ENCODE measurements around the gene SASH1. TPM values are rescaled to one million over a fixed set of nuclear protein-coding genes. Genes with fewer than 3 reads are reported as not detected.

Gene SASH1
- total and polyA plus RNA-seq, 7 experiments from 2014 or later: 0.24 to 7.8 (median 1.4) TPM; not detected in 2

DNA sequence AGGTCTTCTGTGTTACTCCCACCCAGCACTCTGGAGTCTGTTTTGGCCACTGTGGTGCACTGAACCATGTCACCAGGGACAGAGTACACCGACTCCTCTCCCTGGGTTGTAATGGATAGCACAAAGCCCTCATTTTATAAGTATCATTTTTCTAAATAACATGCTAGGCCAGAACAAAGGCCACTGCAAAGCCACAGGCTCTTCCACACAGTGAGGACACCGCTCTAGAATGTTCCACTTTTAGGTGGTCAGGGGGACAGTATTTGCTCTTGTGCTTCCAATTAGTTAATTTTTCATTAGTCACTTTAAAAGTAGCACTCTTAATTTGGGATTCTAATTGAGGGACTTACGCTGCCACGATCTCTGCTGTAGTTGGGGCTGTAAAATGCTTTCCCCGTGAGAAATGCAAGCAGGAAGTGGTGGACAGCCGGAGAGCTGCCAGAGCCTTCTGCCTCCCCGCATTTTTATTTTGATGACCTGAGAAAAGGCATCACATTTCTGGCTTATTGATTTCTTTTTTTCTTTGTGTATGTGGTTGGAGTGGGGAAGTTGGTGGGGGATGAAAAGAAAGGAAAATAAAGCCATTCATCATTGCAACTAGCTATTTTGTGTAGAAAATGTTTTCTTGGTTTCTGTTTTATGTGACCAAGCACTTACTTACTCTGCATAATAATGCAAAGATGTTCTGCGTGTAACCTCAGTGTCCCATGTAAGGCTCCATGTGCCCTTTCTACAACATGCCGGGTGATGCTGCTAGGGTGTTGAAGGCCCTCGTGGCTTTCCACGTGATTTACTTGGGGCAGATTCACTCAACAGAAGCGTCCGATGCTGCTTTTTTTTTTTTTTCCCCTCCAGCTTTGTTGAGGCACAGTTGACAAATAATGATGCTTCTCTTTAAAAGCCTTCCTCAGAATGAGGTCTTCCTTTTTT, 195.9 kb downstream of the SASH1 start:
- H3K36me3 Mint-ChIP-seq: no peaks in the 10 kb centered on the region
- ChIA-PET POLR2A (no interaction called here), CTCF (no interaction called here)
- no peaks in the 10 kb centered on the region for H3K36me3 ChIP-seq (ENCODE audit: control insufficient read depth in 2 of 3, insufficient read depth in 3 of 3, low read length in 3 of 3)
- DNase-seq: no peak
- intact Hi-C loops (cut with micrococcal nuclease): no loop called here
- H3K27ac ChIP-seq (ENCODE audit: low read depth, low read length): no peak overlapping the region
- H3K27ac Mint-ChIP-seq: no peak overlapping the region
- no peaks in the 10 kb centered on the region for H3K9me3 ChIP-seq (ENCODE audit: control insufficient read depth in 2 of 3, low read length in 3 of 3)
- H3K27me3 Mint-ChIP-seq: peaks cover 0 to 17% (median 9%) of the 10 kb centered on the region in 5 donors
- no peaks in the 10 kb centered on the region for H3K9me3 Mint-ChIP-seq
- no peak for ATAC-seq
- H3K4me1 ChIP-seq (ENCODE audit: control insufficient read depth in 2 of 2, insufficient read depth in 2 of 2, low read length in 2 of 2): no peaks in the 10 kb centered on the region
- H3K4me3 ChIP-seq (ENCODE audit: low read length): no peak overlapping the region
- no peaks in the 10 kb centered on the region for H3K27me3 ChIP-seq (ENCODE audit: control insufficient read depth in 2 of 2, insufficient read depth in 2 of 2, low read length in 2 of 2)
- H3K4me1 Mint-ChIP-seq: no peaks in the 10 kb centered on the region
- H3K4me3 Mint-ChIP-seq: no peak overlapping the region

DNA sequence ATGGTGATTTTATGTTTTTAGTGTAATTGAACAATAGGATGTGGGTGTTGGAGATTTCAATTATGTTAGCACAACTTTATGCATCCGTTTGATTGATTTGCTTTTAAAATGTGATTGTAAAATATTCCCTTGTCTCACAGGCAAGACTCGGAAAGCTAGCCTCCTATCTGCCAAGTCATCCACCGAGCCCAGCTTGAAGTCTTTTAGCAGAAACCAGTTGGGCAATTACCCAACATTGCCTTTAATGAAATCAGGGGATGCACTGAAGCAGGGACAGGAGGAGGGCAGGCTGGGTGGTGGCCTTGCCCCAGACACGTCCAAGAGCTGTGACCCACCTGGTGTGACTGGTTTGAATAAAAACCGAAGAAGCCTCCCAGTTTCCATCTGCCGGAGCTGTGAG, 200.9 kb downstream of the SASH1 start:
- Mint-ChIP-seq H3K4me1 (no peaks in the 10 kb centered on the region), H3K27ac (no peak overlapping the region), H3K9me3 (no peaks in the 10 kb centered on the region), H3K27me3 (peaks cover 0 to 9% (median 8%) of the 10 kb centered on the region in 5 donors), H3K36me3 (no peaks in the 10 kb centered on the region), H3K4me3 (no peak overlapping the region)
- no peaks in the 10 kb centered on the region for H3K27me3 ChIP-seq (ENCODE audit: control insufficient read depth in 2 of 2, insufficient read depth in 2 of 2, low read length in 2 of 2)
- CTCF ChIA-PET: no interaction called here
- no peaks in the 10 kb centered on the region for H3K36me3 ChIP-seq (ENCODE audit: control insufficient read depth in 2 of 3, insufficient read depth in 3 of 3, low read length in 3 of 3)
- intact Hi-C loops (cut with micrococcal nuclease): no loop called here
- POLR2A ChIA-PET: no interaction called here
- H3K4me1 ChIP-seq (ENCODE audit: control insufficient read depth in 2 of 2, insufficient read depth in 2 of 2, low read length in 2 of 2): no peaks in the 10 kb centered on the region
- H3K27ac ChIP-seq (ENCODE audit: low read depth, low read length): no peak overlapping the region
- H3K9me3 ChIP-seq (ENCODE audit: control insufficient read depth in 2 of 3, low read length in 3 of 3): no peaks in the 10 kb centered on the region
- ATAC-seq: no peak
- DNase-seq: no peak
- no peak overlapping the region for H3K4me3 ChIP-seq (ENCODE audit: low read length)

DNA sequence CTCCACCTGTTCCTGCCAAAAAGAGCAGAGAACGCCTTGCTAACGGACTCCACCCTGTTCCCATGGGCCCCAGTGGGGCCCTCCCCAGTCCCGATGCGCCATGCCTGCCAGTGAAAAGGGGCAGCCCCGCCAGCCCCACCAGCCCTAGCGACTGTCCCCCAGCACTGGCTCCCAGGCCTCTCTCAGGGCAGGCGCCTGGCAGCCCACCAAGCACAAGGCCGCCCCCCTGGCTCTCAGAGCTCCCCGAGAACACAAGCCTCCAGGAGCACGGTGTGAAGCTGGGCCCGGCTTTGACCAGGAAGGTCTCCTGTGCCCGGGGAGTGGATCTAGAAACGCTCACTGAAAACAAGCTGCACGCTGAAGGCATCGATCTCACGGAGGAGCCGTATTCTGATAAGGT, 201.8 kb downstream of the SASH1 start:
- Histone ChIP-seq H3K4me3 (ENCODE audit: low read length) (no peak overlapping the region), H3K27ac (ENCODE audit: low read depth, low read length) (no peak overlapping the region), H3K9me3 (ENCODE audit: control insufficient read depth in 2 of 3, low read length in 3 of 3) (no peaks in the 10 kb centered on the region), H3K27me3 (ENCODE audit: control insufficient read depth in 2 of 2, insufficient read depth in 2 of 2, low read length in 2 of 2) (no peaks in the 10 kb centered on the region), H3K4me1 (ENCODE audit: control insufficient read depth in 2 of 2, insufficient read depth in 2 of 2, low read length in 2 of 2) (no peaks in the 10 kb centered on the region), H3K36me3 (ENCODE audit: control insufficient read depth in 2 of 3, insufficient read depth in 3 of 3, low read length in 3 of 3) (no peaks in the 10 kb centered on the region)
- POLR2A ChIA-PET: no interaction called here
- Mint-ChIP-seq H3K9me3 (no peaks in the 10 kb centered on the region), H3K36me3 (no peaks in the 10 kb centered on the region), H3K4me3 (no peak overlapping the region), H3K27me3 (peaks cover 0 to 9% (median 7%) of the 10 kb centered on the region in 5 donors), H3K4me1 (no peaks in the 10 kb centered on the region), H3K27ac (no peak overlapping the region)
- CTCF ChIA-PET: no interaction called here
- intact Hi-C loops (cut with micrococcal nuclease): no loop called here
- ATAC-seq (no peak), DNase-seq (no peak)

DNA sequence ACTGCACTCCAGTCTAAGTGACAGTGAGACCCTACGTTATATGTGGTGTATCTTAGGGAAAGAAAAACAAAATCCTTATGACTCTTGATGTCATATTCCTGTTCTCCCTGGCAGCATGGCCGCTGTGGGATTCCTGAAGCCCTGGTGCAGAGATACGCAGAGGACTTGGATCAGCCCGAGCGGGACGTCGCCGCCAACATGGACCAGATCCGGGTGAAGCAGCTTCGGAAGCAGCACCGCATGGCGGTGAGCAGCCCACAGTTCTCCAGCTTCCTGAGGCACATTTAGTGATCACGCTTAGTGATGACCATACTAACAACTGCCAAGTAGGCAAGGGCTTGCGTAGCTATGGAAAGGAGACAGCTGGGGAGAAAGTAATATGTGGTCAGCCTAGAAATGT, 203.3 kb downstream of the SASH1 start:
- ChIA-PET CTCF (no interaction called here), POLR2A (no interaction called here)
- H3K27ac ChIP-seq (ENCODE audit: low read depth, low read length): no peak overlapping the region
- H3K36me3 ChIP-seq (ENCODE audit: control insufficient read depth in 2 of 3, insufficient read depth in 3 of 3, low read length in 3 of 3): no peaks in the 10 kb centered on the region
- DNase-seq (no peak), ATAC-seq (no peak)
- Mint-ChIP-seq H3K36me3 (no peaks in the 10 kb centered on the region), H3K4me3 (no peak overlapping the region), H3K4me1 (peaks cover 0 to 2% (median 0%) of the 10 kb centered on the region in 7 donors), H3K9me3 (no peaks in the 10 kb centered on the region), H3K27ac (no peak overlapping the region), H3K27me3 (peaks cover 0 to 14% (median 6%) of the 10 kb centered on the region in 5 donors)
- no peak overlapping the region for H3K4me3 ChIP-seq (ENCODE audit: low read length)
- peaks cover 0 to 3% of the 10 kb centered on the region in 2 donors for H3K27me3 ChIP-seq (ENCODE audit: control insufficient read depth in 2 of 2, insufficient read depth in 2 of 2, low read length in 2 of 2)
- H3K4me1 ChIP-seq (ENCODE audit: control insufficient read depth in 2 of 2, insufficient read depth in 2 of 2, low read length in 2 of 2): no peaks in the 10 kb centered on the region
- no peaks in the 10 kb centered on the region for H3K9me3 ChIP-seq (ENCODE audit: control insufficient read depth in 2 of 3, low read length in 3 of 3)
- intact Hi-C loops (cut with micrococcal nuclease): no loop called here

DNA sequence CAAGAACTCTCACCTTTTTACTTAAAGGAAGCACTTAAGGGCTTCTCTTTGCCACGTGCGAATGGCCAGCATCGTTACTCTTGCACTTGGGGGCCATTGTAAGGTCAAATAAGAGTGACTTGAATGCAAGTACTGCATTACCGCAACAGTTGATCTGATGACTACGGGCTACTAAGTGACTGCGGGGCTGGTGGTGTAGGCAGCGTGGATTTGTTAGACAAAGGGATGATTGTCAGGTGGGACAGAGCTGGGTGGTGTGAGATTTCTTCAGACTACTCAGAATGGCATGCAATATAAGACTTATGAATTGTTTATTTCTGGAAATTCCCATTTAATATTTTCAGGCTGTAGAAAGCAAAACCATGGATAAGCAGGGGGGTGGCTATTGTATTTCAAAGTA, 204.5 kb downstream of the SASH1 start:
- H3K9me3 Mint-ChIP-seq: no peaks in the 10 kb centered on the region
- no peaks in the 10 kb centered on the region for H3K36me3 ChIP-seq (ENCODE audit: control insufficient read depth in 2 of 3, insufficient read depth in 3 of 3, low read length in 3 of 3)
- no peak overlapping the region for H3K27ac ChIP-seq (ENCODE audit: low read depth, low read length)
- no peak overlapping the region for H3K4me3 ChIP-seq (ENCODE audit: low read length)
- peaks cover 0 to 20% (median 12%) of the 10 kb centered on the region in 5 donors for H3K27me3 Mint-ChIP-seq
- DNase-seq (no peak), ATAC-seq (no peak)
- H3K9me3 ChIP-seq (ENCODE audit: control insufficient read depth in 2 of 3, low read length in 3 of 3): no peaks in the 10 kb centered on the region
- no peak overlapping the region for H3K27ac Mint-ChIP-seq
- POLR2A ChIA-PET: no interaction called here
- no peak overlapping the region for H3K4me3 Mint-ChIP-seq
- intact Hi-C loops (cut with micrococcal nuclease): no loop called here
- no peaks in the 10 kb centered on the region for H3K4me1 ChIP-seq (ENCODE audit: control insufficient read depth in 2 of 2, insufficient read depth in 2 of 2, low read length in 2 of 2)
- CTCF ChIA-PET: no interaction called here
- H3K36me3 Mint-ChIP-seq: no peaks in the 10 kb centered on the region
- H3K27me3 ChIP-seq (ENCODE audit: control insufficient read depth in 2 of 2, insufficient read depth in 2 of 2, low read length in 2 of 2): peaks cover 0 to 3% of the 10 kb centered on the region in 2 donors
- H3K4me1 Mint-ChIP-seq: peaks cover 0 to 2% (median 0%) of the 10 kb centered on the region in 7 donors

DNA sequence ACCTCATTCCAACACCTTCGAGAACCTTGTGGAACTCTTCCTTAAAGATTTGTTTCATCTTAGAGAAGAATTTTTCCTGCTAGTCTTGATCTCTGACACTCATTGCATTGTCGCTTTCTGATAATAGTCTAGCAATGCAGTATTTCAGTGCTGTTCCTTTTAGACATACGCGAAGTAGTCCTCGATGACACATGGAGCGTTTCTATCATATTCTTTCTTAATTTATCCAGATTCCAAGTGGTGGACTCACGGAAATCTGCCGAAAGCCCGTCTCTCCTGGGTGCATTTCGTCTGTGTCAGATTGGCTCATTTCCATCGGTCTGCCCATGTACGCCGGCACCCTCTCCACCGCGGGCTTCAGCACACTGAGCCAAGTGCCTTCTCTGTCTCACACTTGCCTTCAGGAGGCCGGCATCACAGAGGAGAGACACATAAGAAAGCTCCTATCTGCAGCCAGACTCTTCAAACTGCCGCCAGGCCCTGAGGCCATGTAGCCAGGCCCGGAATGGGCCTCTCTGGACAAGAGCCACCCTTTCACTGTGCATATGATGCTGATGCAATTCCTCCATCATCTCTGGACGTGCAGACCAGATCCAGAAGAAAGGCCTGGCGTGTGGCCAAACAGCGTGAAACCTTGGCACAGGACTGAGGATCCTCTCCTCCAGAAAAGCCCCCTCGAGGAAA, 205.6 kb downstream of the SASH1 start:
- H3K4me1 ChIP-seq (ENCODE audit: control insufficient read depth in 2 of 2, insufficient read depth in 2 of 2, low read length in 2 of 2): no peaks in the 10 kb centered on the region
- Mint-ChIP-seq H3K4me1 (peaks cover 0 to 2% (median 0%) of the 10 kb centered on the region in 7 donors), H3K9me3 (no peaks in the 10 kb centered on the region), H3K27me3 (peaks cover 3 to 23% (median 14%) of the 10 kb centered on the region in 5 donors), H3K36me3 (peaks cover 0 to 1% (median 0%) of the 10 kb centered on the region in 5 donors), H3K4me3 (no peak overlapping the region), H3K27ac (no peak overlapping the region)
- H3K36me3 ChIP-seq (ENCODE audit: control insufficient read depth in 2 of 3, insufficient read depth in 3 of 3, low read length in 3 of 3): no peaks in the 10 kb centered on the region
- no peak overlapping the region for H3K4me3 ChIP-seq (ENCODE audit: low read length)
- no peak for DNase-seq
- peaks cover 0 to 3% of the 10 kb centered on the region in 2 donors for H3K27me3 ChIP-seq (ENCODE audit: control insufficient read depth in 2 of 2, insufficient read depth in 2 of 2, low read length in 2 of 2)
- H3K9me3 ChIP-seq (ENCODE audit: control insufficient read depth in 2 of 3, low read length in 3 of 3): no peaks in the 10 kb centered on the region
- ChIA-PET POLR2A (no interaction called here), CTCF (no interaction called here)
- no peak for ATAC-seq
- intact Hi-C loops (cut with micrococcal nuclease): no loop called here
- no peak overlapping the region for H3K27ac ChIP-seq (ENCODE audit: low read depth, low read length)
